Endothelial cell of umbilical vein (primary cell): ENCODE results near the gene DHX16. TPM values are rescaled to one million over a fixed set of nuclear protein-coding genes. Genes with fewer than 3 reads are reported as not detected.

Experiments
- BruUV-seq: library from RNA; stranded (reverse); fragments of 400-500 nt; replicated peaks from 2 replicates; lab custom pipeline; 2021; lab: Mats Ljungman, UMichigan
- CTCF ChIA-PET: fragments of 300-600, 350-600 bp; sonication (Branson Sonifier 250); formaldehyde crosslinking; loops from one replicate; lab custom pipeline; 2021; ENCODE audit warnings: antibody characterized with exemption, inconsistent platforms; lab: Charles Lee
- POLR2A ChIA-PET: fragments of 300-600, 350-600 bp; sonication (Branson Sonifier 250); formaldehyde crosslinking; loops from one replicate; lab custom pipeline; 2021; ENCODE audit warnings: antibody characterized with exemption, inconsistent platforms; lab: Charles Lee
- DNase-seq: peaks from one replicate; pipeline ENCODE4 v3.0.0-alpha.2; 2011; ENCODE audit warnings: low read depth, low spot score
- FAIRE-seq: peaks from 2 replicates; lab custom pipeline; 2011; peaks lifted over from hg19 to GRCh38; lab: Jason Lieb, UNC
- H2AFZ ChIP-seq: 2 replicates; pipeline ENCODE4 v1.6.0; 2012; ENCODE audit warnings: low read depth, low read length, control low read depth, inconsistent platforms
- H3K27ac ChIP-seq: 2 replicates; pipeline ENCODE4 v1.5.1; 2011; ENCODE audit warnings: low read depth, mild to moderate bottlenecking, control low read depth, low read length, moderate library complexity; ENCODE audit not compliant: insufficient read depth
- H3K27me3 ChIP-seq, 2 experiments: 2 replicates each; pipeline versions ENCODE4 v1.6.0 to v1.6.1; 2011; ENCODE audit warnings: low read length in 2 of 2, mixed read lengths in 1 of 2; ENCODE audit not compliant: control insufficient read depth in 2 of 2, insufficient read depth in 2 of 2
- H3K36me3 ChIP-seq, 2 experiments: 2 replicates in 1 of 2; 3 replicates in 1 of 2; pipeline ENCODE4 v1.5.1; 2011; ENCODE audit warnings: low read length in 2 of 2, mild to moderate bottlenecking in 1 of 2, moderate library complexity in 1 of 2; ENCODE audit not compliant: control insufficient read depth in 2 of 2, insufficient read depth in 2 of 2; ENCODE audit errors: extremely low read depth in 1 of 2
- H3K4me1 ChIP-seq: 3 replicates; pipeline ENCODE4 v1.5.1; 2011; ENCODE audit warnings: mild to moderate bottlenecking, low read length; ENCODE audit not compliant: control insufficient read depth, insufficient read depth; ENCODE audit errors: extremely low read depth
- H3K4me2 ChIP-seq: 2 replicates; pipeline ENCODE4 v1.6.1; 2011; ENCODE audit warnings: low read length, control low read depth, mixed read lengths; ENCODE audit not compliant: insufficient read depth
- H3K4me3 ChIP-seq, 3 experiments: fragments of 200-600 bp in 1 of 3; sonication (generic), shearing (Covaris generic) in 1 of 3; replicated peaks in 1 of 3; 2 replicates each; pipeline ENCODE4 v1.5.1; 2011 to 2016; ENCODE audit warnings: control low read depth in 3 of 3, low read length in 3 of 3, mild to moderate bottlenecking in 2 of 3, inconsistent platforms in 1 of 3, low read depth in 1 of 3, moderate library complexity in 1 of 3; ENCODE audit not compliant: insufficient read depth in 1 of 3
- H3K79me2 ChIP-seq: 2 replicates; pipeline ENCODE4 v1.6.0; 2012; ENCODE audit warnings: low read length, inconsistent platforms; ENCODE audit not compliant: control insufficient read depth, insufficient read depth
- H3K9ac ChIP-seq: replicated peaks from 2 replicates; pipeline ENCODE3; 2011; ENCODE audit warnings: low read length, control low read depth; ENCODE audit not compliant: insufficient read depth; ENCODE audit errors: extremely low read depth
- H3K9me1 ChIP-seq: replicated peaks from 3 replicates; pipeline ENCODE4 v1.6.0; 2011; ENCODE audit warnings: mild to moderate bottlenecking, low read length; ENCODE audit not compliant: control insufficient read depth, insufficient read depth; ENCODE audit errors: extremely low read depth
- H3K9me3 ChIP-seq: replicated peaks from 2 replicates; pipeline ENCODE4 v1.5.1; 2012; ENCODE audit warnings: low read length, inconsistent platforms; ENCODE audit not compliant: control insufficient read depth, insufficient read depth
- H4K20me1 ChIP-seq: replicated peaks from 2 replicates; pipeline ENCODE3; 2011; ENCODE audit warnings: mild to moderate bottlenecking, low read length; ENCODE audit not compliant: control insufficient read depth, insufficient read depth; ENCODE audit errors: extremely low read depth
- CTCF ChIP-seq, 2 donors: IDR thresholded peaks; 1 replicate in 1 of 2; 2 replicates in 1 of 2; pipeline ENCODE4 v1.5.1; 2011; ENCODE audit warnings: low read length in 2 of 2, mild to moderate bottlenecking in 2 of 2, moderate library complexity in 2 of 2, control low read depth in 1 of 2, inconsistent platforms in 1 of 2, low read depth in 1 of 2; ENCODE audit not compliant: insufficient read depth in 1 of 2; ENCODE audit errors: extremely low read depth in 1 of 2
- EZH2 ChIP-seq: IDR thresholded peaks from 2 replicates; pipeline ENCODE4 v1.6.1; 2012; ENCODE audit warnings: borderline replicate concordance, low read depth, mild to moderate bottlenecking, moderate library complexity, low read length, inconsistent platforms; ENCODE audit not compliant: severe bottlenecking
- FOS ChIP-seq: IDR thresholded peaks from 2 replicates; pipeline ENCODE4 v1.6.1; 2011; ENCODE audit warnings: mild to moderate bottlenecking, low read length, moderate library complexity, borderline replicate concordance; ENCODE audit not compliant: insufficient read depth
- GATA2 ChIP-seq: IDR thresholded peaks from 2 replicates; pipeline ENCODE4 v1.7.0; 2011; ENCODE audit warnings: low read depth, mild to moderate bottlenecking, moderate library complexity, mixed read lengths, low read length; ENCODE audit not compliant: insufficient read length, insufficient read depth
- JUN ChIP-seq: IDR thresholded peaks from 2 replicates; pipeline ENCODE4 v1.6.1; 2011; ENCODE audit warnings: borderline replicate concordance, low read depth; ENCODE audit not compliant: insufficient read length, insufficient read depth
- MAX ChIP-seq: IDR thresholded peaks from 2 replicates; pipeline ENCODE4 v1.6.1; 2011; ENCODE audit not compliant: insufficient read depth, insufficient read length
- MYC ChIP-seq: IDR thresholded peaks from one replicate; pipeline ENCODE4 v1.6.1; 2011; ENCODE audit warnings: mild to moderate bottlenecking, low read depth, low read length
- POLR2A ChIP-seq: IDR thresholded peaks from 2 replicates; pipeline ENCODE4 v1.6.1; 2012; ENCODE audit warnings: low read depth, mild to moderate bottlenecking, control low read depth, low read length
- POLR2AphosphoS5 ChIP-seq: IDR thresholded peaks from 2 replicates; pipeline ENCODE4 v1.6.1; 2012; ENCODE audit warnings: low read depth, mild to moderate bottlenecking, control low read depth, low read length, moderate library complexity; ENCODE audit not compliant: insufficient read depth
- dilution Hi-C: fragments of 300-500 bp; cut with MboI; formaldehyde crosslinking; loops from one replicate; pipeline ENCODE4 v1.15.0; 2019; ENCODE audit warnings: low sequenced_read_pairs; ENCODE audit not compliant: extremely low pct_ligation_motif_present
- intact Hi-C: fragments of 100-400 bp; cut with micrococcal nuclease; formaldehyde crosslinking; loops from one replicate; pipeline ENCODE4 v1.10.0; 2022
- polyA plus RNA-seq, 4 experiments: library from polyadenylated mRNA; depleted of rRNA in 3 of 4; stranded (reverse) in 3 of 4; unstranded in 1 of 4; fragments of >200 nt; gene quantifications; 2 replicates each; pipeline versions ENCODE4 v1.2.1 to v1.2.3, GENCODE V29; 2011 to 2012; ENCODE audit warnings: missing spikeins in 1 of 4
- total RNA-seq: library from RNA; stranded (reverse); gene quantifications from 2 replicates; pipeline ENCODE4 v1.2.3, GENCODE V29; 2021

Gene DHX16
- total and polyA plus RNA-seq, 2 donors (not counting 3 experiments of a cell fraction or from before 2014, with no cell fraction given) = 38.2 to 66.5 TPM

GRCh38 chr6:30703011-30703410 lies 30.2 kb upstream of the DHX16 start:
- Histone ChIP-seq H3K4me2 (no peak overlapping the region), H3K9ac (no peak overlapping the region), H3K4me1 (no peaks in the 10 kb centered on the region), H3K9me1 (no peaks in the 10 kb centered on the region), H3K27me3 (no peaks in the 10 kb centered on the region), H3K79me2 (no peaks in the 10 kb centered on the region), H2AFZ (no peak overlapping the region), H3K4me3 (no peak overlapping the region), H3K36me3 (peaks cover 2 to 7% of the 10 kb centered on the region in 2 experiments), H3K9me3 (no peaks in the 10 kb centered on the region), H3K27ac (no peak overlapping the region), H4K20me1 (no peaks in the 10 kb centered on the region)
- ChIA-PET POLR2A (interaction anchor here (0.8 kb wide), 1 partner anchor 14 kb away, joined by 3 read pairs; the partner anchor contains the start of gene MDC1), CTCF (interaction anchor here (1.2 to 3.3 kb wide), 4 partner anchors 8 to 221 kb away, joined by 3 to 16 read pairs (median 12); partner anchors contain the start of gene MDC1)
- no peak for TF ChIP-seq FOS
- no peak for TF ChIP-seq MAX
- no peak for TF ChIP-seq EZH2
- no peak for TF ChIP-seq POLR2AphosphoS5
- TF ChIP-seq GATA2 = no peak
- no peak for DNase-seq
- no peak for FAIRE-seq
- BruUV-seq = no TSS peak
- dilution Hi-C loops = no loop called here
- intact Hi-C loops = no loop called here

GRCh38 chr6:30700340-30700739 lies 27.5 kb upstream of the DHX16 start:
- CTCF ChIA-PET = interaction anchor here (0.7 to 4.1 kb wide), 3 partner anchors 10 to 21 kb away, joined by 3 to 17 read pairs (median 3); partner anchors contain the start of gene MDC1
- intact Hi-C loops = no loop called here

More at GRCh38 chr6:30700340-30700739, 27.5 kb upstream of the DHX16 start:
- H3K4me1 ChIP-seq = no peaks in the 10 kb centered on the region
- no peaks in the 10 kb centered on the region for H4K20me1 ChIP-seq
- no peak overlapping the region for H3K9ac ChIP-seq
- H2AFZ ChIP-seq = no peak overlapping the region
- no peaks in the 10 kb centered on the region for H3K27me3 ChIP-seq
- POLR2A ChIA-PET = no interaction called here
- FAIRE-seq (no peak), DNase-seq (no peak)
- no peak overlapping the region for H3K4me2 ChIP-seq
- TF ChIP-seq FOS (no peak), JUN (no peak), GATA2 (no peak), POLR2AphosphoS5 (no peak), MAX (no peak), MYC (no peak), CTCF (IDR thresholded peaks at IDR 0.05; ENCODE audit: extremely low read depth in 1 of 2, insufficient read depth in 1 of 2, low read depth in 1 of 2, low read length in 2 of 2) (no peak), EZH2 (no peak), POLR2A (no peak)
- H3K9me3 ChIP-seq = no peaks in the 10 kb centered on the region
- no peak overlapping the region for H3K4me3 ChIP-seq
- H3K9me1 ChIP-seq = no peaks in the 10 kb centered on the region
- no TSS peak for BruUV-seq
- H3K36me3 ChIP-seq = peaks cover 2 to 6% of the 10 kb centered on the region in 2 experiments
- H3K79me2 ChIP-seq = no peaks in the 10 kb centered on the region
- dilution Hi-C loops = no loop called here
- H3K27ac ChIP-seq = no peak overlapping the region
